ENCODE measurements around the gene MVD.

DNA sequence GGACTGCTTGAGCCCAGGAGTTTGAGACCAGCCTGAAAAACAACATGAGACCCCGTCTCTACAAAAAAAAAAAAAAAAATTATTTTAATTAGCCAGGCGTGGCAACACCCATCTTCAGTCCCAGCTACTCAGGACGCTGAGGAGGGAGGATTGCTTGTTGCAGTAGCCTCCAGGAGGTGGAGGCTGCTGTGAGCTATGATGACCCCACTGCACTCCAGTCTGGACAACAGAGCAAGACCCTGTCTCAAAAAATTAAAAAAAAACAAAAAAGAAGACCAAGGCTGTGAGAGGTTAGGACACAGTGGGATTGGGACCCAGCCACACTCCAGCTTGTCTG is 24.8 kb upstream of the MVD start:
- TF ChIP-seq, protein P1, sequence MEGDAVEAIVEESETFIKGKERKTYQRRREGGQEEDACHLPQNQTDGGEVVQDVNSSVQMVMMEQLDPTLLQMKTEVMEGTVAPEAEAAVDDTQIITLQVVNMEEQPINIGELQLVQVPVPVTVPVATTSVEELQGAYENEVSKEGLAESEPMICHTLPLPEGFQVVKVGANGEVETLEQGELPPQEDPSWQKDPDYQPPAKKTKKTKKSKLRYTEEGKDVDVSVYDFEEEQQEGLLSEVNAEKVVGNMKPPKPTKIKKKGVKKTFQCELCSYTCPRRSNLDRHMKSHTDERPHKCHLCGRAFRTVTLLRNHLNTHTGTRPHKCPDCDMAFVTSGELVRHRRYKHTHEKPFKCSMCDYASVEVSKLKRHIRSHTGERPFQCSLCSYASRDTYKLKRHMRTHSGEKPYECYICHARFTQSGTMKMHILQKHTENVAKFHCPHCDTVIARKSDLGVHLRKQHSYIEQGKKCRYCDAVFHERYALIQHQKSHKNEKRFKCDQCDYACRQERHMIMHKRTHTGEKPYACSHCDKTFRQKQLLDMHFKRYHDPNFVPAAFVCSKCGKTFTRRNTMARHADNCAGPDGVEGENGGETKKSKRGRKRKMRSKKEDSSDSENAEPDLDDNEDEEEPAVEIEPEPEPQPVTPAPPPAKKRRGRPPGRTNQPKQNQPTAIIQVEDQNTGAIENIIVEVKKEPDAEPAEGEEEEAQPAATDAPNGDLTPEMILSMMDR (conservative IDR thresholded peaks at IDR 0.05 in 1 of 2, IDR thresholded peaks at IDR 0.05 in 1 of 2; ENCODE audit: low read depth in 1 of 2, low read length in 2 of 2), result no peak
- TF ChIP-seq EZH2 (IDR thresholded peaks at IDR 0.05; ENCODE audit: low read length, missing control alignments), result no peak

Measured in fibroblast of lung (primary cell).